ENCODE data around the gene CNEP1R1.

- no peak for TF ChIP-seq ZNF302 (CRISPR knock-in tag; IDR thresholded peaks at IDR 0.05)
- no peak for TF ChIP-seq CTCF (IDR thresholded peaks at IDR 0.05)
- no peak for TF ChIP-seq POLR2A (IDR thresholded peaks at IDR 0.05; ENCODE audit: low read length)
- no peak for TF ChIP-seq CHD2 (IDR thresholded peaks at IDR 0.05; ENCODE audit: low read length, partially characterized antibody)
- TF ChIP-seq, protein P1, sequence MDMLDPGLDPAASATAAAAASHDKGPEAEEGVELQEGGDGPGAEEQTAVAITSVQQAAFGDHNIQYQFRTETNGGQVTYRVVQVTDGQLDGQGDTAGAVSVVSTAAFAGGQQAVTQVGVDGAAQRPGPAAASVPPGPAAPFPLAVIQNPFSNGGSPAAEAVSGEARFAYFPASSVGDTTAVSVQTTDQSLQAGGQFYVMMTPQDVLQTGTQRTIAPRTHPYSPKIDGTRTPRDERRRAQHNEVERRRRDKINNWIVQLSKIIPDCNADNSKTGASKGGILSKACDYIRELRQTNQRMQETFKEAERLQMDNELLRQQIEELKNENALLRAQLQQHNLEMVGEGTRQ (IDR thresholded peaks at IDR 0.05), result no peak
Measured at GRCh38 chr16:50004239-50004638, 20.8 kb upstream of the CNEP1R1 start.
